Neutrophil (primary cell): Measurements from ENCODE around the gene DCPS.
A peak's percentile ranks its signal among the peaks of the same experiment; 100 is the strongest.

Experiments
- H3K27ac ChIP-seq: fragments of 200-600 bp; sonication (generic); 2 replicates; pipeline ENCODE4 v1.5.1; 2016; ENCODE audit warnings: mild to moderate bottlenecking, moderate library complexity
- H3K27me3 ChIP-seq: fragments of 200-600 bp; sonication (generic); 2 replicates; pipeline ENCODE4 v1.6.0; 2016; ENCODE audit warnings: mild to moderate bottlenecking
- H3K36me3 ChIP-seq: fragments of 200-600 bp; sonication (generic); 2 replicates; pipeline ENCODE4 v1.5.1; 2017
- H3K4me1 ChIP-seq, 2 experiments: fragments of 200-600 bp in 1 of 2; sonication (generic) in 1 of 2; 1 replicate in 1 of 2; 2 replicates in 1 of 2; pipeline versions ENCODE4 v1.5.1 to v1.6.1; 2013 to 2016; ENCODE audit warnings: low read depth in 1 of 2, low read length in 1 of 2, mild to moderate bottlenecking in 1 of 2, moderate library complexity in 1 of 2; ENCODE audit not compliant: control insufficient read depth in 1 of 2, insufficient read depth in 1 of 2
- H3K4me3 ChIP-seq, 2 experiments: fragments of 200-600 bp in 1 of 2; sonication (generic) in 1 of 2; 1 replicate in 1 of 2; 2 replicates in 1 of 2; pipeline ENCODE4 v1.5.1; 2013 to 2016; ENCODE audit warnings: low read depth in 1 of 2, low read length in 1 of 2, mild to moderate bottlenecking in 1 of 2, moderate library complexity in 1 of 2
- H3K9me3 ChIP-seq: fragments of 200-600 bp; sonication (generic); 2 replicates; pipeline ENCODE4 v1.5.1; 2016
- TF ChIP-seq, protein P1 (sequence below): fragments of 200-600 bp; sonication (generic); IDR thresholded peaks from 2 replicates; pipeline ENCODE4 v1.5.1; 2016; ENCODE audit warnings: antibody characterized with exemption

DCPS gene

GRCh38 chr11:126288237-126288636 lies 15.6 kb upstream of the DCPS start:
- Histone ChIP-seq H3K27ac (peak overlapping the region; percentile 0), H3K4me1 (peaks cover 19 to 20% of the 10 kb centered on the region in 2 experiments), H3K27me3 (no peaks in the 10 kb centered on the region), H3K36me3 (peaks cover 54% of the 10 kb centered on the region), H3K4me3 (no peak overlapping the region), H3K9me3 (no peaks in the 10 kb centered on the region)
- TF ChIP-seq, protein P1, sequence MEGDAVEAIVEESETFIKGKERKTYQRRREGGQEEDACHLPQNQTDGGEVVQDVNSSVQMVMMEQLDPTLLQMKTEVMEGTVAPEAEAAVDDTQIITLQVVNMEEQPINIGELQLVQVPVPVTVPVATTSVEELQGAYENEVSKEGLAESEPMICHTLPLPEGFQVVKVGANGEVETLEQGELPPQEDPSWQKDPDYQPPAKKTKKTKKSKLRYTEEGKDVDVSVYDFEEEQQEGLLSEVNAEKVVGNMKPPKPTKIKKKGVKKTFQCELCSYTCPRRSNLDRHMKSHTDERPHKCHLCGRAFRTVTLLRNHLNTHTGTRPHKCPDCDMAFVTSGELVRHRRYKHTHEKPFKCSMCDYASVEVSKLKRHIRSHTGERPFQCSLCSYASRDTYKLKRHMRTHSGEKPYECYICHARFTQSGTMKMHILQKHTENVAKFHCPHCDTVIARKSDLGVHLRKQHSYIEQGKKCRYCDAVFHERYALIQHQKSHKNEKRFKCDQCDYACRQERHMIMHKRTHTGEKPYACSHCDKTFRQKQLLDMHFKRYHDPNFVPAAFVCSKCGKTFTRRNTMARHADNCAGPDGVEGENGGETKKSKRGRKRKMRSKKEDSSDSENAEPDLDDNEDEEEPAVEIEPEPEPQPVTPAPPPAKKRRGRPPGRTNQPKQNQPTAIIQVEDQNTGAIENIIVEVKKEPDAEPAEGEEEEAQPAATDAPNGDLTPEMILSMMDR, result no peak

GRCh38 chr11:126290887-126291286 lies 13.0 kb upstream of the DCPS start:
- Histone ChIP-seq H3K4me3 (no peak overlapping the region), H3K27me3 (no peaks in the 10 kb centered on the region), H3K4me1 (peaks cover 0 to 4% of the 10 kb centered on the region in 2 experiments), H3K27ac (no peak overlapping the region), H3K9me3 (no peaks in the 10 kb centered on the region), H3K36me3 (peaks cover 81% of the 10 kb centered on the region)
- TF ChIP-seq, protein P1, result no peak

- peaks cover 90% of the 10 kb centered on the region for H3K36me3 ChIP-seq
- no peaks in the 10 kb centered on the region for H3K27me3 ChIP-seq
- TF ChIP-seq, protein P1, result no peak
- H3K4me1 ChIP-seq, result peaks cover 0 to 4% of the 10 kb centered on the region in 2 experiments
- peak overlapping the region; percentile 32 for H3K27ac ChIP-seq
- no peaks in the 10 kb centered on the region for H3K9me3 ChIP-seq
- H3K4me3 ChIP-seq, result no peak overlapping the region
Measured at GRCh38 chr11:126293726-126294125, 10.1 kb upstream of the DCPS start.

- TF ChIP-seq, protein P1, result no peak
- no peak overlapping the region for H3K4me3 ChIP-seq
- peaks cover 78% of the 10 kb centered on the region for H3K36me3 ChIP-seq
- H3K27me3 ChIP-seq, result no peaks in the 10 kb centered on the region
- no peaks in the 10 kb centered on the region for H3K9me3 ChIP-seq
- no peak overlapping the region for H3K27ac ChIP-seq
- H3K4me1 ChIP-seq, result peaks cover 0 to 4% of the 10 kb centered on the region in 2 experiments
Measured at GRCh38 chr11:126297004-126297403, 6.9 kb upstream of the DCPS start.

GRCh38 chr11:126304457-126305075 lies 706 bp downstream of the DCPS start:
- H3K4me3 ChIP-seq, result peak overlapping the region; percentile 67 to 76
- peak overlapping the region; percentile 80 for H3K27ac ChIP-seq
- no peaks in the 10 kb centered on the region for H3K9me3 ChIP-seq
- peaks cover 15% of the 10 kb centered on the region for H3K36me3 ChIP-seq
- no peaks in the 10 kb centered on the region for H3K27me3 ChIP-seq
- H3K4me1 ChIP-seq, result peaks cover 17 to 18% of the 10 kb centered on the region in 2 experiments
- TF ChIP-seq, protein P1, result no peak
